Limb (tissue), 2 donors: Measurements from ENCODE around the gene SAT2.
"Not testable (repeated sequence)": the region's sequence is repeated elsewhere in the genome, so short reads cannot be mapped to it uniquely, and the experiment has no call there.

Experiments used
- DNase-seq, 2 donors: peaks; one replicate each; pipeline ENCODE4 v3.0.0-alpha.2; 2016; ENCODE audit errors: extremely low spot score in 2 of 2

SAT2 gene

GRCh38 chr17:7634384-7634783 is 6.8 kb upstream of the SAT2 start:
- DNase-seq = peak; percentile 62 to 80

- DNase-seq = no peak
Observed at GRCh38 chr17:7633093-7633492, 5.5 kb upstream of the SAT2 start.

GRCh38 chr17:7632492-7632894 is 4.9 kb upstream of the SAT2 start:
- DNase-seq = no peak

GRCh38 chr17:7631398-7632380 is 4.1 kb upstream of the SAT2 start:
- no peak for DNase-seq

- DNase-seq = no peak
Observed at GRCh38 chr17:7629939-7630571, 2.4 kb upstream of the SAT2 start, which contains the start of gene SHBG. Gene SHBG, plus strand, starts transcription at chr17:7630135. Its CDS starts 38 bp downstream, at chr17:7630173.

- no peak for DNase-seq
Observed at GRCh38 chr17:7626956-7627249, 718 bp downstream of the SAT2 start.

GRCh38 chr17:7626307-7626706 is 1.3 kb downstream of the SAT2 start:
- no peak for DNase-seq

- not testable (repeated sequence) for DNase-seq
Observed at GRCh38 chr17:7625749-7626148, 1.9 kb downstream of the SAT2 start.

GRCh38 chr17:7623661-7624060 is 4.0 kb downstream of the SAT2 start:
- no peak for DNase-seq

GRCh38 chr17:7620835-7621234 is 6.8 kb downstream of the SAT2 start:
- DNase-seq = no peak

- DNase-seq = no peak
Observed at GRCh38 chr17:7618608-7619007, 9.0 kb downstream of the SAT2 start.

GRCh38 chr17:7615265-7615747 is 12.3 kb downstream of the SAT2 start:
- DNase-seq = no peak

- DNase-seq = peak; percentile 100
Observed at GRCh38 chr17:7614425-7615264, 13.0 kb downstream of the SAT2 start, which contains the start of gene FXR2. Gene FXR2, minus strand, starts transcription at chr17:7614897. Its CDS starts 365 bp downstream, at chr17:7614532.

- DNase-seq = peak in 1 of 2 donors; percentile 21
Observed at GRCh38 chr17:7613769-7614424, 13.7 kb downstream of the SAT2 start.

GRCh38 chr17:7612294-7612640 is 15.4 kb downstream of the SAT2 start:
- no peak for DNase-seq

- DNase-seq = no peak
Observed at GRCh38 chr17:7611635-7612293, 15.9 kb downstream of the SAT2 start.

- DNase-seq = no peak
Observed at GRCh38 chr17:7610641-7611040, 17.0 kb downstream of the SAT2 start.

GRCh38 chr17:7606280-7606679 is 21.3 kb downstream of the SAT2 start:
- DNase-seq = no peak

GRCh38 chr17:7597561-7597960 is 30.1 kb downstream of the SAT2 start:
- not testable (repeated sequence) for DNase-seq

- no peak for DNase-seq
Observed at GRCh38 chr17:7593296-7593695, 34.3 kb downstream of the SAT2 start.
